ENCODE results near the gene RGL3.

GRCh38 chr19:11408591-11408990 is 10.5 kb downstream of the RGL3 start:
- TF ChIP-seq GATA2 (IDR thresholded peaks at IDR 0.05; ENCODE audit: low read depth, low read length) = no peak
- no peak for TF ChIP-seq GATA3 (IDR thresholded peaks at IDR 0.05; ENCODE audit: low read depth, low read length)

Data from SH-SY5Y (cell line).